Measurements from ENCODE around the gene NAV2.

The NAV2 gene, protein sequence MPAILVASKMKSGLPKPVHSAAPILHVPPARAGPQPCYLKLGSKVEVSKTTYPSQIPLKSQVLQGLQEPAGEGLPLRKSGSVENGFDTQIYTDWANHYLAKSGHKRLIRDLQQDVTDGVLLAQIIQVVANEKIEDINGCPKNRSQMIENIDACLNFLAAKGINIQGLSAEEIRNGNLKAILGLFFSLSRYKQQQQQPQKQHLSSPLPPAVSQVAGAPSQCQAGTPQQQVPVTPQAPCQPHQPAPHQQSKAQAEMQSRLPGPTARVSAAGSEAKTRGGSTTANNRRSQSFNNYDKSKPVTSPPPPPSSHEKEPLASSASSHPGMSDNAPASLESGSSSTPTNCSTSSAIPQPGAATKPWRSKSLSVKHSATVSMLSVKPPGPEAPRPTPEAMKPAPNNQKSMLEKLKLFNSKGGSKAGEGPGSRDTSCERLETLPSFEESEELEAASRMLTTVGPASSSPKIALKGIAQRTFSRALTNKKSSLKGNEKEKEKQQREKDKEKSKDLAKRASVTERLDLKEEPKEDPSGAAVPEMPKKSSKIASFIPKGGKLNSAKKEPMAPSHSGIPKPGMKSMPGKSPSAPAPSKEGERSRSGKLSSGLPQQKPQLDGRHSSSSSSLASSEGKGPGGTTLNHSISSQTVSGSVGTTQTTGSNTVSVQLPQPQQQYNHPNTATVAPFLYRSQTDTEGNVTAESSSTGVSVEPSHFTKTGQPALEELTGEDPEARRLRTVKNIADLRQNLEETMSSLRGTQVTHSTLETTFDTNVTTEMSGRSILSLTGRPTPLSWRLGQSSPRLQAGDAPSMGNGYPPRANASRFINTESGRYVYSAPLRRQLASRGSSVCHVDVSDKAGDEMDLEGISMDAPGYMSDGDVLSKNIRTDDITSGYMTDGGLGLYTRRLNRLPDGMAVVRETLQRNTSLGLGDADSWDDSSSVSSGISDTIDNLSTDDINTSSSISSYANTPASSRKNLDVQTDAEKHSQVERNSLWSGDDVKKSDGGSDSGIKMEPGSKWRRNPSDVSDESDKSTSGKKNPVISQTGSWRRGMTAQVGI (N-terminal part only)

GRCh38 chr11:19712281-19713195 is at the start of gene NAV2:
TSS of gene NAV2 (plus strand) at chr11:19712837. CDS start at chr11:19713696, 859 bp downstream.
- Mint-ChIP-seq H3K27ac (peak within 1 kb of the TSS; percentile 70), H3K4me1 (ENCODE audit: low read depth) (peaks cover 31% of the 10 kb centered on the region), H3K27me3 (peaks cover 51% of the 10 kb centered on the region), H3K9me3 (no peaks in the 10 kb centered on the region), H3K36me3 (ENCODE audit: low read depth) (no peaks in the 10 kb centered on the region), H3K4me3 (peak within 1 kb of the TSS; percentile 84)

DNA sequence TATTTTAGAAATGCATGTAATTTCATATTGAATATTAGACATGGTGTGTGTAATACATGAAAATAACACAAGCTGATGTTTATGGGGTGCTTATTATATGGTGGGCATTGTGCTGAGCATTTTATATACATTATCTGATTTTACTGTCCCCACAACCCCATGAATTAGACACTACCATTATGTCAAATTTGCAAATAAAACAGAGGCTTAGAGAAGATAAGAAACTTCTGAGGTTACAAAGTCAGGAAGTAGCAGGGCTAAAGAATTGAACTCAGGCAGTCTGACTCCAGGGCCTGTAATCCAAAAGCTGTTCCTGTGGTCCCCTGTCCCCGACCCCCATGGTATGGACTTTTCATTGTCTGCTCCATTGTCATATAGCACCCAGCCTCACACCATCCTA is 49.4 kb upstream of the NAV2 start:
- Mint-ChIP-seq H3K27ac (no peak overlapping the region), H3K4me1 (ENCODE audit: low read depth) (peaks cover 4% of the 10 kb centered on the region), H3K4me3 (no peak overlapping the region), H3K36me3 (ENCODE audit: low read depth) (no peaks in the 10 kb centered on the region), H3K9me3 (no peaks in the 10 kb centered on the region), H3K27me3 (peaks cover 5% of the 10 kb centered on the region)

GRCh38 chr11:19664886-19665548 is 47.6 kb upstream of the NAV2 start:
- H3K9me3 Mint-ChIP-seq, result no peaks in the 10 kb centered on the region
- peaks cover 4% of the 10 kb centered on the region for H3K4me1 Mint-ChIP-seq (ENCODE audit: low read depth)
- H3K27me3 Mint-ChIP-seq, result peaks cover 5% of the 10 kb centered on the region
- H3K27ac Mint-ChIP-seq, result no peak overlapping the region
- no peak overlapping the region for H3K4me3 Mint-ChIP-seq
- no peaks in the 10 kb centered on the region for H3K36me3 Mint-ChIP-seq (ENCODE audit: low read depth)

- Mint-ChIP-seq H3K27me3 (peaks cover 5% of the 10 kb centered on the region), H3K9me3 (no peaks in the 10 kb centered on the region), H3K4me1 (ENCODE audit: low read depth) (no peaks in the 10 kb centered on the region), H3K4me3 (no peak overlapping the region), H3K36me3 (ENCODE audit: low read depth) (no peaks in the 10 kb centered on the region), H3K27ac (no peak overlapping the region)
These were observed 45.7 kb upstream of the NAV2 start for GRCh38 chr11:19666951-19667350.

DNA sequence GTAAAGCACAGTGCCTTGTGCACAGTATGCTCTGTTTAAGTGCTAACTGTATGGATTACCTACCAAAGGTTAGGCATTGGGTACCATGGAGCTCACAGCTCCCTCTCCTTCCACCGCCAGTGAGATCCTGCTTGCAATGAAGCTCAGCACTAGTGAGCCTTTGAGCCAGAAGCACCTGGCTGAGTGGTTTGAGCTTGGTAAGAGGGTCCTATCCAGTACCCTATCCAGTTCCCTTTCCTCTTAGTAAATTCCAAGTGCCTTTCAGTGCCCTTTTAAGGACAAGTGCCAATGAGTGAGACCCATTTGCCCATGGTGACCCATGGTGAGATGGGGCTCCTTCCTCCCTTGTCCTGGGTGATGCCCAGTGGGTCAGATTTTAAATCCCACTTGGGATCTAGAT is 43.1 kb upstream of the NAV2 start:
- H3K4me1 Mint-ChIP-seq (ENCODE audit: low read depth), result no peaks in the 10 kb centered on the region
- no peaks in the 10 kb centered on the region for H3K9me3 Mint-ChIP-seq
- no peak overlapping the region for H3K4me3 Mint-ChIP-seq
- no peak overlapping the region for H3K27ac Mint-ChIP-seq
- H3K27me3 Mint-ChIP-seq, result no peaks in the 10 kb centered on the region
- H3K36me3 Mint-ChIP-seq (ENCODE audit: low read depth), result no peaks in the 10 kb centered on the region

GRCh38 chr11:19670030-19670791 is 42.4 kb upstream of the NAV2 start:
- Mint-ChIP-seq H3K36me3 (ENCODE audit: low read depth) (no peaks in the 10 kb centered on the region), H3K27ac (no peak overlapping the region), H3K27me3 (no peaks in the 10 kb centered on the region), H3K9me3 (no peaks in the 10 kb centered on the region), H3K4me3 (no peak overlapping the region), H3K4me1 (ENCODE audit: low read depth) (no peaks in the 10 kb centered on the region)

GRCh38 chr11:19672586-19673206 is 39.9 kb upstream of the NAV2 start:
- Mint-ChIP-seq H3K27ac (no peak overlapping the region), H3K4me3 (no peak overlapping the region), H3K36me3 (ENCODE audit: low read depth) (no peaks in the 10 kb centered on the region), H3K4me1 (ENCODE audit: low read depth) (no peaks in the 10 kb centered on the region), H3K9me3 (no peaks in the 10 kb centered on the region), H3K27me3 (no peaks in the 10 kb centered on the region)

GRCh38 chr11:19673924-19674729 is 38.5 kb upstream of the NAV2 start:
- Mint-ChIP-seq H3K4me1 (ENCODE audit: low read depth) (no peaks in the 10 kb centered on the region), H3K36me3 (ENCODE audit: low read depth) (no peaks in the 10 kb centered on the region)

DNA sequence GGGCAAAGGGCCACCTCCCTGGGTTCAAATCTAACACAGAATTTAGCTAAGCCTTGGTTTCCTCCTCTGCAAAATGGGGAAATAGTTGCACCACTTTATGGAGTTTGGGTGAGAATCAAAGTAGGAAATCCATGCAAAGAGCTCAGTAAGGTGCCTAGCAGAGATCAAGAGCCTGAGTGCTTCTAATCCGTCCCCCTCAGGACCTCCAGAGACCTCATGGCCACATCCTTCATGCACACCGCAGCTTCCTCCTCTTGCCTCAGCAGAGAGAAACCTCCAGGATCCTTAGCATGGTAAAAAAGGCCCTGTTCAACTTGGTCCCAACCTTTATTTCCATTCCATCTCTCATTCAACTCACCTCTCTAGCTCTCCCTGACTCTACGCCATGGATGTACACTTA is 37.8 kb upstream of the NAV2 start:
- Mint-ChIP-seq H3K4me1 (ENCODE audit: low read depth) (no peaks in the 10 kb centered on the region), H3K4me3 (no peak overlapping the region), H3K27me3 (peaks cover 12% of the 10 kb centered on the region), H3K9me3 (no peaks in the 10 kb centered on the region), H3K36me3 (ENCODE audit: low read depth) (no peaks in the 10 kb centered on the region), H3K27ac (no peak overlapping the region)

More at GRCh38 chr11:19673924-19674729, 38.5 kb upstream of the NAV2 start:
- peaks cover 8% of the 10 kb centered on the region for H3K27me3 Mint-ChIP-seq
- no peak overlapping the region for H3K27ac Mint-ChIP-seq
- no peak overlapping the region for H3K4me3 Mint-ChIP-seq
- H3K9me3 Mint-ChIP-seq, result no peaks in the 10 kb centered on the region

- no peaks in the 10 kb centered on the region for H3K36me3 Mint-ChIP-seq (ENCODE audit: low read depth)
- H3K4me3 Mint-ChIP-seq, result no peak overlapping the region
- H3K27me3 Mint-ChIP-seq, result peaks cover 17% of the 10 kb centered on the region
- H3K27ac Mint-ChIP-seq, result no peak overlapping the region
- H3K9me3 Mint-ChIP-seq, result no peaks in the 10 kb centered on the region
- H3K4me1 Mint-ChIP-seq (ENCODE audit: low read depth), result no peaks in the 10 kb centered on the region
These were observed 37.2 kb upstream of the NAV2 start for GRCh38 chr11:19675397-19675796.

DNA sequence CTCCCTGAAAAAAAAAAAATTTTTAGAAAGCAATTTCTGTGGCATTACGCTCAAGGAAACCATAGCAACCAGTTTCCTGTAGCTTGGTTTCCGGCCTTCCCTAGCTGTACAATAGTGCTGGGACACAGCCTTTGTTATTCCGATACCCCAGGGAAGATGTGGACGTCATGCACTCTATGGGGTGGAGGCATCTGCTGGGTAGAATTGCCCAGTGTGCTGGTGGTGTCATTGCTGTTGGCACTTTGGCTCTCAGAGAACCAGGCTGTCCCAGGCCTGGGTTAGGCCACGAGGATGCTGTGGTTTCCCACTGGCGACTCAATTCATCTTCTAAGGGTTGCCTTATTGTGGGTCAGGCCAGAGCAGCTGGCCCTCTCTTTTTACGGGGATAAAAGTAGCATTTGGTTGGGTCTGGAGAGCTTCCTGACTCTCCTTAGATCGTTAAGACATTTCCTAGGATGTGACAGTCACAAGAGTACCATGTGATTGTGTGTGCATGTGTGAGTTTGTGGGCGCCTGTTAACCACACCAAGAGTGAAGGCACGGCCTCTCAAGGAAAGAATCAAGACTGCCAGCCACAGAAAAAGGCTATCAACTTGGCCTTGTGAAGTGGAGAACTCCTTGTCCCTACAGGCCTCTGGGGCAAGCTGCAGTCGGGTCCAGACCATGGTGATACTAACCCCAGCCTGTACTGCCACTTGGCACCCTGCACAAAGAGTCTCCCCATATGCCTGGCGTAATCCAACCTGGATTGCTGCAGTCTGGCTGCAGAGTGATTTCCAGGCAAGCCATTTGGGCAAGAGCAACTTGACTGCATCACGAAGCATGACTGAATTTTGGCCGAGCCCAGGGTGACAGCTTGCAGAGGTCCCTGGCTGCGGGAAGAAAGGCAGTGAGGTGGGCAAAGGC is 35.9 kb upstream of the NAV2 start:
- Mint-ChIP-seq H3K9me3 (no peaks in the 10 kb centered on the region), H3K27me3 (peaks cover 21% of the 10 kb centered on the region), H3K4me1 (ENCODE audit: low read depth) (no peaks in the 10 kb centered on the region), H3K27ac (no peak overlapping the region), H3K36me3 (ENCODE audit: low read depth) (no peaks in the 10 kb centered on the region), H3K4me3 (no peak overlapping the region)

All from stimulated activated naive CD8-positive, alpha-beta T cell treated with anti-CD3 and anti-CD28 coated beads, Interleukin-15, Interleukin-2, amounts not matched to agents 100 ng/mL and 50 ng/mL, for 24 hours (primary cell).